Superior temporal gyrus (tissue), 1 donor: ENCODE measurements around the gene NCEH1.
"Not testable (repeated sequence)": the region's sequence is repeated elsewhere in the genome, so short reads cannot be mapped to it uniquely, and the experiment has no call there.

ENCODE experiments used
- DNase-seq: peaks from one replicate; pipeline ENCODE4 v3.0.0-alpha.2; 2016; ENCODE audit errors: extremely low spot score

The NCEH1 gene

DNA sequence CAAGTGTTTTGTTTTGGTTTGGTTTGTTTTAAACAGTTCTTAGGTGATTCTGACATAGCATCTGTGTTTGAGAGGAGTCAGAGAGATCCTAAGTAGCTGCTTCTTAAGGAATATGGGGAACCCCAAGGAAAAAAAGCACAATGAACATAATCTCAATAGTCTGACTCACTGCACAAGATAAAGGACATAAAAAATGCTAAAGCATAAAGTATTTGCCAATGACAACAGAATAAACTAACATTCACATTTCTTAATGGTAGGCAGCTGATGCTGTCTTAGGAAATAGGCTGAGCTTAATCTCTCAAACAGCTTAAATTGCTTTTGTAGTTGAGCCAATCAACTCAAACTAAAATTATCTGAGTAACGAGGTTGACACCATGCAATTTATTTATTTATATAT, 2.9 kb downstream of the NCEH1 start:
- no peak for DNase-seq

- DNase-seq = no peak
Observed at GRCh38 chr3:172707030-172707429, 3.8 kb downstream of the NCEH1 start.

- DNase-seq = no peak
Observed at GRCh38 chr3:172705170-172705569, 5.7 kb downstream of the NCEH1 start.

DNA sequence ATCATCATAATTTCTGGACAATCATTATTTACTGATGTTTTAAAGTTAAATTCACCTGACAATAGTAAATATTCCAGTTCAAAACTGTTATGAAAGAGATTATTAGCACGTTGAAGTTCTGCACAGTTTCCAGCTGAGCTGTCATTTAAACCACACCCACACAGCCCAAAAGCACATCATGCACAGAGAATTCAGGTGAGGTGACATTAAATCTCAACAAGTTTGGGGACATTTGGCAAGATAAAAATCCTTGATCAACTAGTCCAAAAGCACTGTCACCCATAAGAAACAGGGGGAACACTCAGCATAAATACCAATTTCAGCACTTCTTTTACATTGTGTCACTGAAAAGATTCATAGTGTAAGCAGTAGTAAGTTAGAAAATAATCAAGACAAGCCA, 6.9 kb downstream of the NCEH1 start:
- DNase-seq = no peak

DNA sequence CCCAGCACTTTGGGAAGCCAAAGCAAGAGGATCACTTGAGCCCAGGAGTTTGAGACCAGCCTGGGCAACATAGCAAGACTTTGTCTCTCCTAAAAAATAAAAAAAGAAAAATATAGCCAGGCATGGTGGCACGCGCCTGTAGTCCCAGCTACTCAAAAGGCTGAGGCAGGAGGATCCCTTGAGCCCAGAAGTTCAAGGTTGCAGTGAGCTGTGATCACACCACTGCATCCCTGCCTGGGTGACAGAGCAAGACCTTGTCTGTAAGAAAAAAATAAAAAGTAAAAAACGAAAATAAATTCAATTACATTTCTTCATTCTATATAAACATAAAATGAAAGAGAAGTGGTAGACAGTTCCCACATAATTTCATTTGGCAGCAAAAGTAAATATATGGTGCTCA, 8.1 kb downstream of the NCEH1 start:
- DNase-seq = not testable (repeated sequence)

GRCh38 chr3:172702256-172702655, 8.6 kb downstream of the NCEH1 start:
- no peak for DNase-seq

DNA sequence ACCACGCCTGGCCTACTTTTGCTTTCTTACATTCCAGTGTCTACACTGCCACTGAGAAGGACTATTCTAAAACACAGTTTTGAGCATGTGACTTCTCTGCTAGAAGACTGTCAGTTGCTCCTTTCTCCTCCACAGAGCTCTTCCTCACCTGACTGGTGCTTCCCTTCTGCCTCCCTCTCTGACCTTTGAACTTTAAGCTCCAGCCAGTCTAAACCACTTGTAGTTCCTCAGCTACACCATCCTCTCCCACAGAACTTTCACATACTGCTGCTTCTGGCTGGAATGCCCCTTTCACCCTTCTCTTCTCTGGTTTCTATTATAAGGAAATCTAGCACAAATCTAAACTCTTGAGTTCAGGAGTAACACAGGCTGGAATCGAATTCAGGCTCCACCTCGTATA, 9.1 kb downstream of the NCEH1 start:
- DNase-seq = no peak

DNA sequence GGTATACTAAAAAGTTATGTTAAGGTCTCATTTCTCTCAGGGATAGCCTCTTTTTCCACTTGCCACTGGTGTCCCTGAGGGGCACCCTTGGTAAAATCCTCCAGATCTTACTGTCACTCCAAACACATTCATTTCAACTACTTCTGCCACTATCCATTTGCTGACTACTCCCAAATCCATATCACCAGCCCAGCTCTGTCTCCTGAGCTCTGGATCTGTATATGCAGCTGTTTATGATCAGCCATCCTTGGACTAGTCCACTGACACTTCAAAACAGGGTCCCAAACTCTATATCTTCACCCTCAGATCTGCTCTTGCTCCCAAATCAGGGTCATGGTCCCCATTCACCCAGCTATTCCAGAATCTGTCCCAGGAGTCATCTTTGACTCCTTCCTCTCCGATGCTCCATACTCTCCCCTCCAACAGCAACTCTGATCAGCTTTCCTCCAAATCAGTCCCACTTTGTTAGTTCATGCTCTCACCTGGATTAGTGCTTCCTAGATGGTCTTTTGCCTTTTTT, 9.9 kb downstream of the NCEH1 start:
- no peak for DNase-seq

GRCh38 chr3:172700256-172700655, 10.6 kb downstream of the NCEH1 start:
- no peak for DNase-seq

GRCh38 chr3:172699031-172699430, 11.8 kb downstream of the NCEH1 start:
- no peak for DNase-seq

DNA sequence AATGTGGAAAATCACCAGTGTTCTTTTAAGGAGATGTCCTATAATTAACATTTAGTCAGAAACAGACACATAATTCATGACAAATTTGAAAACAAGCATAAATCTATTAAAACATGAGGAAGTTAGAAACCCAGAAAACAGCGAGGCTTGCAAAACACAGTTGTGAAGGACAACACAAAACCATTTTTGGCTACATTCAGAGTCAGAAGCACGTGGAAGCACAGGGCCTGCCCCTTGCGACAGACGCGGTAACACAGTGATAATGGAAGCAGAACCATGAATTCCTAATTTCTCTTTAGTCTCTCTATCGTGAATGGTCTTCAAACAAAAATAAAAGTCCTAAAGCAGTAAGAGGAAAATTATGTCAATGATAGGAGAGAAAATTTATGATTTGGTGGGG, 12.2 kb downstream of the NCEH1 start:
- no peak for DNase-seq

DNA sequence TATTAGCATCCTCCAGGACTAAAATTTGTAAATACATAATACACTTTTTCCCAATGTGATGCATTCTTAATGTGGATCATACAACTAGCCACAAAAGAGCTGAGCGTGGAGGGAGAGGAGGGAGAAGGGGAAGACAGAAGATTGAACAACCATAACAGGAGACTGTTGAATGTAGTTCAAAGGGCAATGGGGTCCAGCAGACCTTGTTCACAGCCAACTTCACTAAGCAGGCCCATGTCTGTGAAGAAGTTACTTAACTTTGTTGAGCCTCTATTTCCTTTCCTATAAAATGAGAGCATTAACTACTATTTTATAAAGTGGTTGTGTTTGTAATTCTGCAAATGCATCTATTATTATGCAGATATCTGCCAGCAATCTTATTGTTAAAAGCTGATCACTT, 13.3 kb downstream of the NCEH1 start:
- DNase-seq = no peak

DNA sequence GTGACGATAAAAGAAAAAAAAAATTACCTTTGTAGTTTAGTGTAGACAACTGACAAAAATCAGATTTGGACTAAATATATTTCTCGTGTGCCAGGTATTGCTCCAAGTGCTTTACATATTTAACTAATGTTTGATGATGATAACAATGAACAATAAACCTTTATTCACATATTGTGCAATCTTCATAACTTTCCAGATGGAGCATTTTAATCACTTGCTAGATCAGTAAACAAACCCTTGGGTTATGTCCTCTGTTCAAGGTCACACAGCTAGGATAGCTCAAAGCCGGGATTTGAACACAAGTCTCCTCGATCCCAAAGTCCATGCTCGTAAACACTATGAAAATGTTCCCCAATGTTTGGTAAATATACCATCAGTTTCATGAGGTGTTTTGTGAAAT, 14.5 kb downstream of the NCEH1 start:
- no peak for DNase-seq

- DNase-seq = no peak
Observed at GRCh38 chr3:172694573-172695246, 16.2 kb downstream of the NCEH1 start.

DNA sequence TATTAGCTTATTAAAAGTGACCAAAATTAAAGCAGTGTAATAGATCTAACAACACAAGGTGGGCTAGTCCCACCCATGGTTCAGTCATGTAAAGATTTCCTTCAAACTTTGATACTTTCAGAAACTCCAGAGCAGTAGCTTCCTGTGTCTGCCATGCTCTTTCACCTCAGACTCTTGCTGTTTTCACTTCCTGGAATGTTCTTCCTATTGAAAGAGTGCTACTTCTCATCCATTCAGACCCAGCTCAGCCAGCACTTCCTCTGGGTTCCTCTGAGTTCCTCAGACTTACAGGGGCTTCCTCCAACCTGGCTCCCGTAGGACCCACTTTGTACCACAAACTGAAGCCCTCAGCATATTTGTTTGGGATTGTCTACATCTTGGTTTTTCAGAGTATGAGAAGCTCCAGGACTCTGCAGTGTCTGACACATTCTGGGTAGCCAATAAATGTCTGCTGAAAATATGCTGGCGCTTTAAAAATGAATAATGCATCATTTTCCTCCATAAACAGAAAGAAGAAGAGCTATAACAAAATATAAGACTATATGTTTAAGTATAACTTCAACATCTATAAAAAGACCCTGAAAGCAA, 18.0 kb downstream of the NCEH1 start:
- DNase-seq = no peak

DNA sequence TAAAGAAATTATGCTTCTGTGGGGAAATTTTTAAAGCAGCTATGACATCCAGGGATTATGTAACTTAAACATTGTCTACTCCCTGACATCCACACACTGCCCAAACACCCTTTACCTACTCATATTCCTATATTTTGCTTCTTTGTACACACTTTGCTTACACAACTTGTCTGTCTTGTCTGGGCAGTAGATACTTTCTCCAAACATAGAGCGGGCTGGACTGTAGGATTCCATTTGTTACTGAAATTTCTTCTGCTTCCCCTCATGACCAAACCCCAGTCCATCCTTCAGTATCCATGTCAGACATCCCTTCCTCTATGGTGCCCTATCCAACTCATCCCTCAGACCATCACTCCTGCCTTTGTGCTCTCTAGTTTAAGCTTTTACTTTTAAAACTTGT, 19.9 kb downstream of the NCEH1 start:
- no peak for DNase-seq

DNA sequence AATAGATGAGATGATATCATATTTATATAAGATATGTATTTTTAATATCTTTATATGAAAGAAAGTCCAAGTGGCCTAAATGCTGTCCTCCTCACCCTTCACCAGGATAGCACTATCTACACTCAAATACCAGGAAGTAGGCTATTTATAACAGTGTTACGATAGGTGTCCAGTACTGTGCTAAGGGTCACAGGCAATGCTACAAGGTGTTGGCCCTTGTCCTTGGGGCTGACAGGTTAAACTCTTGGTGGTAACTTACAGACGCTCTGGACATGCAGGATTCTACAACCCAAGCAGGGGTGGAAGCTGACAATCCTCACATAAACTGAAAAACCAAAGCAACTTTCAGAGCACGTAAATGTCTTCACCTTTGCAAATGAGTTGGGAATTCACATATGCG, 22.3 kb downstream of the NCEH1 start:
- DNase-seq = no peak

DNA sequence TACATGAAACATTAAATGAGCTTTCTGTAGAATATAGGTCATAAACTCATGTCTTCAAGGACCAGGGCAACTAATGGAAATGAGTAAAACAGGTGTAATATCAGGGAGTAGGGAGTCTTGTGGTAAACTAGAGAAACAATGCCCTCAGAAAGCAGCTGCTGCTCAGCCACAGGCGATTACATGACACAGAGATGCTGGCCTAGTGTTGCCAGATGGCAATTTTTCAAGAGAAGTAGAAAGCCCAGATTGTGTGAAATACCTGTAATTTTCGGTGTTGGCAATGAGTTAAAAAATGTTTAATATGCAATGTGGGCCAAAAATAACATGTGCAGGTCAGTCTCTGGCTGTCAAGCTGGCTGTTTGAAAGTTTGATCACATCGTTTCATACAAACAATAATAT, 23.4 kb downstream of the NCEH1 start:
- DNase-seq = no peak

DNA sequence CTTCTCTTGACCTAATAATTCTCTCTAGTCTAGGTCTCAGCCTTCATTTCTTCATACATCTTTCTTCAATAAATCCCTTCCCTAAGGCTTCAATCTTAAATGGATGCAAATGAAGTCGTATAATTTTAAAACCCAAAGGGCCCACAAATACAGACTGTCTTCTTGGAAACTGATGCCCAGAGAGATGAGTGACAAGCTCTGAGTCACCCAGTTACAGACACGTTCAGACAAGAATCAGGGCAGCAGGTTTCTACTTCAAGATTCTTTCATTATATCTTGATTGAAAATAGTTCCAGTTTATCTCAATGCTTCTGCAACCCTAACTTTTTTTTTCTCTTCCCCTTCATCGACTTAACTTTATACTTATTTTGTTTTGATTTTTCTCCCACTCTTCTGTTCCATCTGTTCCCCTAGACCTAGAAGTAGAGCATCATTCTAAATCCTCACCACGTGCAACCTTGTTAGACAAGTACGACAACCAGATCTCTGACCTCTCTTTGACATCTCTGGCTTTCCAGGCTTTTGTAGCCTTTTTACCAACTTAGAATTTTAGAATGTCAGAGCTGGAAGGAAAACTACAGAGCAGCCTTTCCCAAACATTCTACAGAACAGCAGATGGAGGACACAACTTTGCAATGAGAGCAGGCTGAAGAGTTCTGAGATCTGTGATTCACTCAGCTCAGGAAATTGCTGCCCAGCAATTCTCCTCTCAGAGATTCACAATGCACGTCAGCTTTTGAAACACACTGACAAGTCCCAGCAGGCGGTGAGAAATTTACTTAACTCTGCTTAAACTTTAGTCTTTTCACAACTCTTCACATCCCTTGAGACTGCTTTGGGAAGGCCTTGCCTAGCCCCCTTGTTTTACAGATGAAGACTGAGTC, 25.3 kb downstream of the NCEH1 start:
- no peak for DNase-seq

- no peak for DNase-seq
Observed at GRCh38 chr3:172680684-172681083, 30.2 kb downstream of the NCEH1 start.

GRCh38 chr3:172679599-172679998, 31.3 kb downstream of the NCEH1 start:
- DNase-seq = no peak

DNA sequence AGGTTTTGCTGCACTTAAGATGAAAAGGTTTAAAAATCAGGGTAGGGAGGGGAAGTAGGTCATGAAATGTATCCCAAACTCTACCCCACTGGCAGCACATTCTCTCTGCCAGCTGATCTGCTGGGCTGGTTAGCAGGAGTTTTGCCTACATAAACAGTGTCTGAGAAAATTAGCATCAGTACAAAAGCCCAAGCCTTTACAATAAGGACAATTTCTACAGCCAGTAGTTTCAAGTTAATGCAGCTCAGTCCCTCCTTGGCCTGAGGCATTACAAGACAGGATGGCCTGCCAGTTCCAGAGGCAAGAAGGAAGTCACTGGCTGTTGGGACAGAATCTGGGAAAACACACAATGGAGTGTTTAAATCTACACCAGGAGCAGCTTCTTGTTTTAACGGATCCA, 32.8 kb downstream of the NCEH1 start:
- no peak for DNase-seq
